ENCODE measurements around the gene TKTL1. TPM values are rescaled to one million over a fixed set of nuclear protein-coding genes. Genes with fewer than 3 reads are reported as not detected.

TKTL1 gene
- polyA plus RNA-seq, 1 donor, result 0.67 TPM

GRCh38 chrX:154378799-154379568 lies 83.4 kb downstream of the TKTL1 start, which contains the start of gene EMD:
Gene EMD (plus strand): TSS chrX:154379295. CDS start chrX:154379485, 190 bp downstream.
- peak; percentile 96 for DNase-seq

DNA sequence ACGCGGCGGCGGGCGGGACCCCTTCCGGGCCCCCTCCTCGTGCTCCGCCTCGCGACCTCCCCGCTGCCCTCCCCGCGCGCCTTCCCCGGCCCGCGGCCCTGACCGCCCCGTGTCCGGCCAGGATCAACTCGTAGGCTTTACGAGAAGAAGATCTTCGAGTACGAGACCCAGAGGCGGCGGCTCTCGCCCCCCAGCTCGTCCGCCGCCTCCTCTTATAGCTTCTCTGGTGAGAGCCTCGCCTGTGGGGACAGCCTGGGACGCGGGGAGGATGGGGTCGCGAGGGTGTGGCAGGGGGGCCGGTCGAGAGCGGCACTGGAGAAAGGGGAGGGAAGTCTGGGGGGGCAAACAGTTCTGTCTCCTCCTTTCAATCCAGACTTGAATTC lies 84.0 kb downstream of the TKTL1 start:
- DNase-seq, result no peak

Other genes starting within 250 kb of the TKTL1 start
- gene MECP2, start 198.1 kb upstream of the TKTL1 start, polyA plus RNA-seq (ENCODE audit: insufficient read length), result 25.1 TPM
- not detected for gene OPN1LW, start 151.6 kb upstream of the TKTL1 start, polyA plus RNA-seq (ENCODE audit: insufficient read length)
- not detected for gene OPN1MW, start 113.2 kb upstream of the TKTL1 start, polyA plus RNA-seq (ENCODE audit: insufficient read length)
- not detected for gene OPN1MW2, start 76.0 kb upstream of the TKTL1 start, polyA plus RNA-seq (ENCODE audit: insufficient read length)
- gene OPN1MW3, start 38.2 kb upstream of the TKTL1 start, polyA plus RNA-seq (ENCODE audit: insufficient read length), result not detected
- not detected for gene TEX28, start 671 bp upstream of the TKTL1 start, polyA plus RNA-seq (ENCODE audit: insufficient read length)
- 304 TPM for gene FLNA, start 78.8 kb downstream of the TKTL1 start, polyA plus RNA-seq (ENCODE audit: insufficient read length)
- 51.6 TPM for gene EMD, start 83.5 kb downstream of the TKTL1 start, polyA plus RNA-seq (ENCODE audit: insufficient read length)
- 5,697 TPM for gene RPL10, start 102.6 kb downstream of the TKTL1 start, polyA plus RNA-seq (ENCODE audit: insufficient read length)
- 44.6 TPM for gene DNASE1L1, start 113.5 kb downstream of the TKTL1 start, polyA plus RNA-seq (ENCODE audit: insufficient read length)
- 29.9 TPM for gene TAFAZZIN, start 115.7 kb downstream of the TKTL1 start, polyA plus RNA-seq (ENCODE audit: insufficient read length)
- gene ATP6AP1, start 132.9 kb downstream of the TKTL1 start, polyA plus RNA-seq (ENCODE audit: insufficient read length), result 65.6 TPM
- 91.8 TPM for gene GDI1, start 141.4 kb downstream of the TKTL1 start, polyA plus RNA-seq (ENCODE audit: insufficient read length)
- gene FAM50A, start 148.3 kb downstream of the TKTL1 start, polyA plus RNA-seq (ENCODE audit: insufficient read length), result 63.5 TPM
- gene PLXNA3, start 162.5 kb downstream of the TKTL1 start, polyA plus RNA-seq (ENCODE audit: insufficient read length), result 41.3 TPM
- gene LAGE3, start 183.5 kb downstream of the TKTL1 start, polyA plus RNA-seq (ENCODE audit: insufficient read length), result 13.6 TPM
- 25.9 TPM for gene UBL4A, start 190.8 kb downstream of the TKTL1 start, polyA plus RNA-seq (ENCODE audit: insufficient read length)
- 12.2 TPM for gene SLC10A3, start 194.8 kb downstream of the TKTL1 start, polyA plus RNA-seq (ENCODE audit: insufficient read length)
- 33.9 TPM for gene FAM3A, start 220.4 kb downstream of the TKTL1 start, polyA plus RNA-seq (ENCODE audit: insufficient read length)